WERI-Rb-1 (cell line): ENCODE data around the gene FANK1.
"Not testable (repeated sequence)": the region's sequence is repeated elsewhere in the genome, so short reads cannot be mapped to it uniquely, and the experiment has no call there.

ENCODE experiments used
- DNase-seq: peaks from one replicate; pipeline ENCODE4 v3.0.0-alpha.2; 2020
- H3K27ac ChIP-seq: fragments of 250-450 bp; sonication (Bioruptor Pico); 2 replicates; pipeline ENCODE4 v1.5.1; 2020; ENCODE audit warnings: mild to moderate bottlenecking, moderate library complexity
- H3K27me3 ChIP-seq: fragments of 250-450 bp; sonication (Bioruptor Pico); 2 replicates; pipeline ENCODE4 v1.5.1; 2021; ENCODE audit warnings: mild to moderate bottlenecking, low read depth, moderate library complexity; ENCODE audit not compliant: insufficient read depth, severe bottlenecking
- H3K36me3 ChIP-seq: fragments of 250-450 bp; sonication (Bioruptor Pico); 2 replicates; pipeline ENCODE4 v1.5.1; 2020; ENCODE audit warnings: mild to moderate bottlenecking, moderate library complexity
- H3K4me3 ChIP-seq: 2 replicates; pipeline ENCODE4 v1.5.1; 2011; ENCODE audit warnings: low read depth, mild to moderate bottlenecking, control low read depth, low read length
- H3K9me3 ChIP-seq: fragments of 250-450 bp; sonication (Bioruptor Pico); 2 replicates; pipeline ENCODE4 v1.5.1; 2021; ENCODE audit warnings: mild to moderate bottlenecking, moderate library complexity; ENCODE audit not compliant: severe bottlenecking
- CTCF ChIP-seq: IDR thresholded peaks from 2 replicates; pipeline ENCODE4 v1.5.1; 2011; ENCODE audit warnings: low read depth, mild to moderate bottlenecking, control low read depth, inconsistent platforms, low read length

FANK1 gene

GRCh38 chr10:125881192-125881591 lies 15.2 kb upstream of the FANK1 start, which contains the start of gene DHX32:
Gene DHX32 (minus strand): TSS chr10:125881292. CDS start chr10:125880824, 468 bp downstream.
- TF ChIP-seq CTCF = no peak
- H3K4me3 ChIP-seq = no peak within 1 kb of the TSS
- H3K27ac ChIP-seq = peak within 1 kb of the TSS; percentile 27

GRCh38 chr10:125882596-125882995 lies 13.8 kb upstream of the FANK1 start:
- TF ChIP-seq CTCF = no peak
- no peak for DNase-seq
- Histone ChIP-seq H3K27me3 (no peaks in the 10 kb centered on the region), H3K36me3 (peaks cover 1% of the 10 kb centered on the region; the same call in 1 of the 2 replicates), H3K4me3 (no peak overlapping the region), H3K27ac (no peak overlapping the region), H3K9me3 (no peaks in the 10 kb centered on the region)

More at GRCh38 chr10:125881192-125881591, 15.2 kb upstream of the FANK1 start, which contains the start of gene DHX32:
- H3K36me3 ChIP-seq = peaks cover 7% of the 10 kb centered on the region; the same call in 1 of the 2 replicates
- peak; percentile 58 for DNase-seq
- H3K27me3 ChIP-seq = no peaks in the 10 kb centered on the region
- H3K9me3 ChIP-seq = no peaks in the 10 kb centered on the region

GRCh38 chr10:125883211-125883610 lies 13.2 kb upstream of the FANK1 start:
- no peaks in the 10 kb centered on the region for H3K9me3 ChIP-seq
- no peaks in the 10 kb centered on the region for H3K36me3 ChIP-seq
- no peak for TF ChIP-seq CTCF

GRCh38 chr10:125886914-125887512 lies 9.4 kb upstream of the FANK1 start:
- Histone ChIP-seq H3K27me3 (no peaks in the 10 kb centered on the region), H3K36me3 (no peaks in the 10 kb centered on the region), H3K4me3 (no peak overlapping the region), H3K9me3 (no peaks in the 10 kb centered on the region), H3K27ac (no peak overlapping the region)
- TF ChIP-seq CTCF = no peak
- DNase-seq = no peak

More at GRCh38 chr10:125883211-125883610, 13.2 kb upstream of the FANK1 start:
- no peak for DNase-seq
- Histone ChIP-seq H3K4me3 (no peak overlapping the region), H3K27me3 (no peaks in the 10 kb centered on the region), H3K27ac (no peak overlapping the region)

GRCh38 chr10:125889441-125889840 lies 6.9 kb upstream of the FANK1 start:
- DNase-seq, H3K27me3 ChIP-seq, H3K27ac ChIP-seq, H3K36me3 ChIP-seq, H3K4me3 ChIP-seq, H3K9me3 ChIP-seq: not testable (repeated sequence)

- not testable (repeated sequence) for H3K36me3 ChIP-seq, H3K9me3 ChIP-seq, H3K27ac ChIP-seq, H3K4me3 ChIP-seq, H3K27me3 ChIP-seq, DNase-seq
These were observed 4.0 kb upstream of the FANK1 start for GRCh38 chr10:125892402-125892801.

- H3K36me3 ChIP-seq, H3K9me3 ChIP-seq, H3K27me3 ChIP-seq, H3K27ac ChIP-seq, DNase-seq, H3K4me3 ChIP-seq: not testable (repeated sequence)
These were observed 2.2 kb upstream of the FANK1 start for GRCh38 chr10:125894176-125894575.

GRCh38 chr10:125895130-125896087 lies 955 bp upstream of the FANK1 start:
- H3K4me3 ChIP-seq = peak overlapping the region; percentile 65
- not testable (repeated sequence) for H3K27me3 ChIP-seq, H3K36me3 ChIP-seq, H3K9me3 ChIP-seq
- peak; percentile 45 for DNase-seq
- peak overlapping the region; percentile 42; the same call in 1 of the 2 replicates for H3K27ac ChIP-seq

- not testable (repeated sequence) for H3K9me3 ChIP-seq, H3K27me3 ChIP-seq, DNase-seq, H3K36me3 ChIP-seq, H3K27ac ChIP-seq, H3K4me3 ChIP-seq
These were observed 953 bp downstream of the FANK1 start for GRCh38 chr10:125897317-125897716.

GRCh38 chr10:125900963-125901362 lies 4.6 kb downstream of the FANK1 start:
- H3K36me3 ChIP-seq, H3K9me3 ChIP-seq, H3K27ac ChIP-seq, H3K27me3 ChIP-seq, DNase-seq, H3K4me3 ChIP-seq: not testable (repeated sequence)
